ENCODE data around the gene CLMN. TPM values are rescaled to one million over a fixed set of nuclear protein-coding genes. Genes with fewer than 3 reads are reported as not detected.

The CLMN gene
- polyA plus RNA-seq, 3 donors = 22.0 to 33.7 (median 23.2) TPM

DNA sequence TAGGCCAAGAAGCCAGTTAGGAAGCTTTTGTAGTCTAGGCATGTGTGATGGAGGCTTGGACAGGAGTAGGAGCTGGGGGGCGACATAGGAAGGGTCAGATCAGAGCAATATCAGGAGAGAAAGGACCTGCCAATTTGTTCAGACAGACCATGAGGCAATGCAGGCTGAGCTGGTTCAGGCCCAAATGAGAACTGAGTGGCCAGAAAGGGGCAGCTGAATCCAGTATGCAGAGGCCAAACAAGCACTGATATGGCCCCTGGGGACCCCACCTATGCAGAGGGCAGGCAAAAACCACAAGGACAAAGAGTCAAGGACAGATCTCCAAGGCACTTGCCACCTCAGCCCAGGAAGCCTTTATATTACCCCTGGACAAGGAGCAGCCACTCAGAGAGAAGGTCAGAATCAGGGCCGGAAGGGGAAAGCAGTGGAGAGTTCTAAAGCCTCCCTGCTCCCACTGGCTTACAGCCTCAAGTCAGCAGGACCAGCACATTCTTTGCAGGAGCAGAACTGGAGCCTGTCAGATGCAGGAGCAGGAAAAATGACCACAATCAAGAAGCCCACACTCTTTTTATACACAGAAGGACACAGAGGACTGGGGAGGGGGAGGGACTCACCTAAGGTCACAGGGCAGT lies 37.2 kb downstream of the CLMN start:
- Histone ChIP-seq H4K20me1 (ENCODE audit: insufficient read depth, low read length) (peaks cover 66% of the 10 kb centered on the region), H3K4me3 (replicated peaks in 1 of 3; ENCODE audit: low read depth in 2 of 3, low read length in 3 of 3) (no peak overlapping the region), H3K79me2 (ENCODE audit: insufficient read depth, low read length) (no peaks in the 10 kb centered on the region), H3K9me3 (replicated peaks in 1 of 2; ENCODE audit: control insufficient read depth in 1 of 2, insufficient read depth in 1 of 2, low read length in 2 of 2) (no peaks in the 10 kb centered on the region), H3K9ac (ENCODE audit: insufficient read depth, low read length, poor library complexity, severe bottlenecking) (no peak overlapping the region), H3K36me3 (replicated peaks in 1 of 2; ENCODE audit: control insufficient read depth in 1 of 2, insufficient read depth in 2 of 2, low read length in 2 of 2) (no peaks in the 10 kb centered on the region), H3K4me2 (replicated peaks; ENCODE audit: extremely low read depth, low read length, poor library complexity, severe bottlenecking) (no peak overlapping the region), H3K27ac (ENCODE audit: low read depth in 1 of 2, low read length in 2 of 2) (no peak overlapping the region), H2AFZ (ENCODE audit: insufficient read depth, low read depth, low read length, poor library complexity, severe bottlenecking) (no peak overlapping the region), H3K27me3 (ENCODE audit: control insufficient read depth in 2 of 2, insufficient read depth in 2 of 2, low read length in 2 of 2) (no peaks in the 10 kb centered on the region), H3K4me1 (ENCODE audit: control insufficient read depth in 1 of 2, insufficient read depth in 2 of 2, low read length in 2 of 2) (no peaks in the 10 kb centered on the region)
- intact Hi-C loops (cut with micrococcal nuclease) = no loop called here
- TF ChIP-seq, protein P1, sequence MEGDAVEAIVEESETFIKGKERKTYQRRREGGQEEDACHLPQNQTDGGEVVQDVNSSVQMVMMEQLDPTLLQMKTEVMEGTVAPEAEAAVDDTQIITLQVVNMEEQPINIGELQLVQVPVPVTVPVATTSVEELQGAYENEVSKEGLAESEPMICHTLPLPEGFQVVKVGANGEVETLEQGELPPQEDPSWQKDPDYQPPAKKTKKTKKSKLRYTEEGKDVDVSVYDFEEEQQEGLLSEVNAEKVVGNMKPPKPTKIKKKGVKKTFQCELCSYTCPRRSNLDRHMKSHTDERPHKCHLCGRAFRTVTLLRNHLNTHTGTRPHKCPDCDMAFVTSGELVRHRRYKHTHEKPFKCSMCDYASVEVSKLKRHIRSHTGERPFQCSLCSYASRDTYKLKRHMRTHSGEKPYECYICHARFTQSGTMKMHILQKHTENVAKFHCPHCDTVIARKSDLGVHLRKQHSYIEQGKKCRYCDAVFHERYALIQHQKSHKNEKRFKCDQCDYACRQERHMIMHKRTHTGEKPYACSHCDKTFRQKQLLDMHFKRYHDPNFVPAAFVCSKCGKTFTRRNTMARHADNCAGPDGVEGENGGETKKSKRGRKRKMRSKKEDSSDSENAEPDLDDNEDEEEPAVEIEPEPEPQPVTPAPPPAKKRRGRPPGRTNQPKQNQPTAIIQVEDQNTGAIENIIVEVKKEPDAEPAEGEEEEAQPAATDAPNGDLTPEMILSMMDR (IDR thresholded peaks at IDR 0.05) = no peak
- no peak for DNase-seq
- Mint-ChIP-seq H3K27me3 (ENCODE audit: low read depth in 3 of 3) (peaks cover 0 to 3% (median 1%) of the 10 kb centered on the region in 3 donors), H3K4me3 (no peak overlapping the region), H3K9me3 (no peaks in the 10 kb centered on the region), H3K4me1 (no peaks in the 10 kb centered on the region), H3K36me3 (peaks cover 7% of the 10 kb centered on the region in 2 donors), H3K27ac (peak overlapping the region in 3 of 7 donors; percentile 1 to 25 (median 12))
- WGBS (ENCODE audit: insufficient coverage) = 45% methylated on average over 2 of the region's 2 CpGs

DNA sequence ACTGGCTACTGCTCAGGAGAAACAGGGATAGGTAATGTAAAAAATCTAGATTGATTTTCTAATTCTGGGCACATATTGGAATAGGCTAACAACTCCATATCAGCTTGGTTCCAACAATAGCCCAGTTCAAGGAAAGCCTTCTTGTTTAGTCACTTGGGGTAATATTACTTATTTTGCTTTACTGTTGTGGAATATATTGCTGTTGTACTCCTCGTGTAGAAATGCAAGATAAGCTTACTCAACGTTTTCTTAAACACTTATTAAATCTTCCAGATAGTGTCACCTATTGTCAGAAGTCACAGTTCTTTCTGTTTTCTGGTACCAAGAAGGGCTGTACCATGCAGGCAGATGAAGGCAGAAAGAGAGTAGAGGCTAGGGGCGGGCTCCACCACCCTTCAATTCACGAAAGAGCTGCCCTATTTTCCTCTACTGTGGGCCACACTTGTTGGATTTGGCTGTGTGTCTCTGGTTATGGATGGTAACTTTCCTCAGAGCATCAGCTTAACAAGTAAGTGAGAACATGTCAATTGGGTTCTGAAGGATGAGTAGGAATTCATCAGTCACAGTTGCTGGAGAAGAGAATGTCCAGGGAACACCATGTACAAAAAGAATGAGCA lies 38.0 kb downstream of the CLMN start:
- Histone ChIP-seq H3K27me3 (ENCODE audit: control insufficient read depth in 2 of 2, insufficient read depth in 2 of 2, low read length in 2 of 2) (no peaks in the 10 kb centered on the region), H3K4me3 (replicated peaks in 1 of 3; ENCODE audit: low read depth in 2 of 3, low read length in 3 of 3) (no peak overlapping the region), H3K79me2 (ENCODE audit: insufficient read depth, low read length) (no peaks in the 10 kb centered on the region), H3K36me3 (replicated peaks in 1 of 2; ENCODE audit: control insufficient read depth in 1 of 2, insufficient read depth in 2 of 2, low read length in 2 of 2) (no peaks in the 10 kb centered on the region), H3K4me2 (replicated peaks; ENCODE audit: extremely low read depth, low read length, poor library complexity, severe bottlenecking) (no peak overlapping the region), H3K4me1 (ENCODE audit: control insufficient read depth in 1 of 2, insufficient read depth in 2 of 2, low read length in 2 of 2) (no peaks in the 10 kb centered on the region), H3K9ac (ENCODE audit: insufficient read depth, low read length, poor library complexity, severe bottlenecking) (no peak overlapping the region), H3K9me3 (replicated peaks in 1 of 2; ENCODE audit: control insufficient read depth in 1 of 2, insufficient read depth in 1 of 2, low read length in 2 of 2) (no peaks in the 10 kb centered on the region), H3K27ac (ENCODE audit: low read depth in 1 of 2, low read length in 2 of 2) (no peak overlapping the region), H2AFZ (ENCODE audit: insufficient read depth, low read depth, low read length, poor library complexity, severe bottlenecking) (no peak overlapping the region), H4K20me1 (ENCODE audit: insufficient read depth, low read length) (peaks cover 61% of the 10 kb centered on the region)
- TF ChIP-seq, protein P1 (IDR thresholded peaks at IDR 0.05) = no peak
- Mint-ChIP-seq H3K27ac (peak overlapping the region in 1 of 7 donors; percentile 9), H3K27me3 (ENCODE audit: low read depth in 3 of 3) (peaks cover 0 to 2% (median 1%) of the 10 kb centered on the region in 3 donors), H3K36me3 (peaks cover 5 to 7% of the 10 kb centered on the region in 2 donors), H3K4me3 (no peak overlapping the region), H3K9me3 (no peaks in the 10 kb centered on the region), H3K4me1 (no peaks in the 10 kb centered on the region)
- intact Hi-C loops (cut with micrococcal nuclease) = no loop called here
- DNase-seq = no peak
- no CpG with 5 or more reads among the region's 4 CpGs for WGBS (ENCODE audit: insufficient coverage)
